Tibial artery (tissue), 4 donors: Measurements from ENCODE around the gene CHMP3.

Experiments
- DNase-seq, 2 donors: peaks; one replicate each; pipeline ENCODE4 v3.0.0-alpha.2; 2019
- H3K27ac ChIP-seq, 2 donors: fragments of 200-600 bp; sonication (generic) in 1 of 2; 1 replicate in 1 of 2; 2 replicates in 1 of 2; pipeline ENCODE4 v1.5.1; 2018 to 2019; ENCODE audit warnings: mild to moderate bottlenecking in 1 of 2
- H3K27me3 ChIP-seq, 2 donors: fragments of 200-600 bp; sonication (generic) in 1 of 2; one replicate each; pipeline versions ENCODE4 v1.5.1 to v1.6.0; 2016 to 2019
- H3K36me3 ChIP-seq, 3 donors: fragments of 200-600 bp; sonication (generic) in 2 of 3; one replicate each; pipeline ENCODE4 v1.5.1; 2016 to 2019; ENCODE audit warnings: mild to moderate bottlenecking in 2 of 3
- H3K4me1 ChIP-seq, 4 donors: fragments of 200-600 bp; sonication (generic) in 2 of 4; 1 replicate in 3 of 4; 2 replicates in 1 of 4; pipeline ENCODE4 v1.5.1; 2016 to 2019
- H3K4me3 ChIP-seq, 2 donors: fragments of 200-600 bp; sonication (generic) in 1 of 2; 1 replicate in 1 of 2; 2 replicates in 1 of 2; pipeline ENCODE4 v1.5.1; 2018 to 2019; ENCODE audit warnings: mild to moderate bottlenecking in 2 of 2
- H3K9me3 ChIP-seq, 3 donors: fragments of 200-600 bp; sonication (generic) in 1 of 3; one replicate each; pipeline ENCODE4 v1.5.1; 2016 to 2019
- CTCF ChIP-seq, 2 experiments: fragments of 200-600 bp in 1 of 2; fragments of 450-650 bp in 1 of 2; IDR thresholded peaks; one replicate each; pipeline ENCODE4 v1.5.1; 2017 to 2019; ENCODE audit warnings: antibody characterized with exemption in 2 of 2, mild to moderate bottlenecking in 1 of 2, moderate library complexity in 1 of 2
- intact Hi-C: fragments of 100-400 bp; cut with DNase I; formaldehyde crosslinking; loops from one replicate; pipeline ENCODE4 v1.15.0; 2023; ENCODE audit warnings: low total_unique reads

Gene CHMP3

GRCh38 chr2:86468162-86469033 is 94.8 kb downstream of the CHMP3 start:
- no peaks in the 10 kb centered on the region for H3K9me3 ChIP-seq
- peaks cover 0 to 14% (median 10%) of the 10 kb centered on the region in 4 donors for H3K4me1 ChIP-seq
- no peak overlapping the region for H3K27ac ChIP-seq
- no peak for DNase-seq
- H3K36me3 ChIP-seq, result peaks cover 63 to 87% (median 71%) of the 10 kb centered on the region in 3 donors
- no peaks in the 10 kb centered on the region for H3K27me3 ChIP-seq
- no peak for TF ChIP-seq CTCF (IDR thresholded peaks at IDR 0.05)
- no peak overlapping the region for H3K4me3 ChIP-seq
- intact Hi-C loops, result no loop called here

- H3K9me3 ChIP-seq, result no peaks in the 10 kb centered on the region
- no peak for DNase-seq
- H3K36me3 ChIP-seq, result peaks cover 70 to 84% (median 72%) of the 10 kb centered on the region in 3 donors
- no peaks in the 10 kb centered on the region for H3K27me3 ChIP-seq
- H3K4me3 ChIP-seq, result no peak overlapping the region
- H3K4me1 ChIP-seq, result peaks cover 0 to 14% (median 10%) of the 10 kb centered on the region in 4 donors
- no peak overlapping the region for H3K27ac ChIP-seq
- TF ChIP-seq CTCF (IDR thresholded peaks at IDR 0.05), result no peak
- intact Hi-C loops, result no loop called here
Observed at GRCh38 chr2:86466306-86466705, 96.9 kb downstream of the CHMP3 start.

GRCh38 chr2:86464652-86465051 is 98.6 kb downstream of the CHMP3 start:
- no peak for DNase-seq
- peaks cover 74 to 93% (median 81%) of the 10 kb centered on the region in 3 donors for H3K36me3 ChIP-seq
- H3K4me3 ChIP-seq, result no peak overlapping the region
- peaks cover 0 to 14% (median 10%) of the 10 kb centered on the region in 4 donors for H3K4me1 ChIP-seq
- H3K27me3 ChIP-seq, result no peaks in the 10 kb centered on the region
- no peak for TF ChIP-seq CTCF (IDR thresholded peaks at IDR 0.05)
- intact Hi-C loops, result no loop called here
- no peaks in the 10 kb centered on the region for H3K9me3 ChIP-seq
- peak overlapping the region; percentile 30 to 34 for H3K27ac ChIP-seq

GRCh38 chr2:86461042-86461743 is 102.0 kb downstream of the CHMP3 start:
- intact Hi-C loops, result no loop called here
- H3K9me3 ChIP-seq, result no peaks in the 10 kb centered on the region
- no peak overlapping the region for H3K4me3 ChIP-seq
- H3K27me3 ChIP-seq, result no peaks in the 10 kb centered on the region
- H3K36me3 ChIP-seq, result peaks cover 85 to 96% (median 88%) of the 10 kb centered on the region in 3 donors
- no peak for DNase-seq
- peaks cover 0 to 14% (median 10%) of the 10 kb centered on the region in 4 donors for H3K4me1 ChIP-seq
- TF ChIP-seq CTCF (IDR thresholded peaks at IDR 0.05), result no peak
- H3K27ac ChIP-seq, result no peak overlapping the region

GRCh38 chr2:86455181-86455580 is 108.1 kb downstream of the CHMP3 start:
- no peaks in the 10 kb centered on the region for H3K9me3 ChIP-seq
- intact Hi-C loops, result no loop called here
- no peaks in the 10 kb centered on the region for H3K27me3 ChIP-seq
- DNase-seq, result no peak
- peaks cover 0 to 27% (median 11%) of the 10 kb centered on the region in 4 donors for H3K4me1 ChIP-seq
- no peak overlapping the region for H3K27ac ChIP-seq
- H3K36me3 ChIP-seq, result peaks cover 68 to 76% (median 70%) of the 10 kb centered on the region in 3 donors
- no peak for TF ChIP-seq CTCF (IDR thresholded peaks at IDR 0.05)
- H3K4me3 ChIP-seq, result no peak overlapping the region
